GM23248 (cell line): ENCODE measurements around the gene PIGQ. TPM values are rescaled to one million over a fixed set of nuclear protein-coding genes. Genes with fewer than 3 reads are reported as not detected.
A peak's percentile ranks its signal among the peaks of the same experiment; 100 is the strongest.

ENCODE experiments used
- DNase-seq: peaks from one replicate; pipeline ENCODE4 v3.0.0-alpha.2; 2015
- H2AFZ ChIP-seq: fragments of 200-600 bp; sonication (generic); 2 replicates; pipeline ENCODE4 v1.6.1; 2016; ENCODE audit warnings: antibody characterized with exemption
- H3F3A ChIP-seq: fragments of 200-600 bp; sonication (generic); 2 replicates; pipeline ENCODE4 v1.6.1; 2016; ENCODE audit warnings: mild to moderate bottlenecking, antibody characterized with exemption, mixed run types; ENCODE audit not compliant: insufficient read depth
- H3K27ac ChIP-seq: fragments of 200-600 bp; sonication (generic); 2 replicates; pipeline ENCODE4 v1.5.1; 2016; ENCODE audit warnings: mild to moderate bottlenecking
- H3K27me3 ChIP-seq: fragments of 200-600 bp; sonication (generic); replicated peaks from 2 replicates; pipeline ENCODE4 v1.6.1; 2016; ENCODE audit warnings: mild to moderate bottlenecking; ENCODE audit not compliant: insufficient read depth
- H3K36me3 ChIP-seq: fragments of 200-600 bp; sonication (generic); 2 replicates; pipeline ENCODE4 v1.6.1; 2016; ENCODE audit warnings: low read depth, mild to moderate bottlenecking
- H3K4me1 ChIP-seq: fragments of 200-600 bp; sonication (generic); 2 replicates; pipeline ENCODE4 v1.6.1; 2016; ENCODE audit warnings: mild to moderate bottlenecking; ENCODE audit not compliant: insufficient read depth
- H3K4me2 ChIP-seq: fragments of 200-600 bp; sonication (generic); one replicate; pipeline ENCODE4 v1.6.1; 2016; ENCODE audit warnings: mild to moderate bottlenecking; ENCODE audit not compliant: unreplicated experiment
- H3K4me3 ChIP-seq: fragments of 200-600 bp; sonication (generic); 2 replicates; pipeline ENCODE4 v1.5.1; 2016; ENCODE audit warnings: mild to moderate bottlenecking
- H3K79me2 ChIP-seq: fragments of 200-600 bp; sonication (generic); 2 replicates; pipeline ENCODE4 v1.6.1; 2016; ENCODE audit warnings: mild to moderate bottlenecking; ENCODE audit not compliant: insufficient read depth
- H3K9ac ChIP-seq: fragments of 200-600 bp; sonication (generic); 2 replicates; pipeline ENCODE4 v1.6.1; 2016; ENCODE audit warnings: mild to moderate bottlenecking
- H3K9me2 ChIP-seq: fragments of 200-600 bp; sonication (generic); 2 replicates; pipeline ENCODE4 v1.6.1; 2016; ENCODE audit warnings: mixed run types, mild to moderate bottlenecking, moderate library complexity; ENCODE audit not compliant: insufficient read depth
- H3K9me3 ChIP-seq: fragments of 200-600 bp; sonication (generic); one replicate; pipeline ENCODE4 v1.6.1; 2017; ENCODE audit warnings: low read depth
- H4K20me1 ChIP-seq: fragments of 200-600 bp; sonication (generic); 2 replicates; pipeline ENCODE4 v1.6.0; 2016; ENCODE audit not compliant: insufficient read depth
- EZH2 ChIP-seq: fragments of 200-600 bp; sonication (generic); IDR thresholded peaks from 2 replicates; pipeline ENCODE4 v1.6.1; 2018; ENCODE audit warnings: antibody characterized with exemption, mild to moderate bottlenecking; ENCODE audit not compliant: insufficient read depth, poor library complexity, severe bottlenecking
- EZH2phosphoT487 ChIP-seq: fragments of 200-600 bp; sonication (generic); IDR thresholded peaks from 2 replicates; pipeline ENCODE4 v1.6.1; 2018; ENCODE audit warnings: antibody characterized with exemption, moderate library complexity, mild to moderate bottlenecking, low read depth; ENCODE audit not compliant: insufficient read depth
- WGBS, 2 experiments: methylation state at CpG; one replicate each; pipeline ENCODE4 v1.1.6; 2015 to 2017; ENCODE audit warnings: low lambda C conversion rate in 2 of 2, low coverage in 1 of 2; ENCODE audit errors: missing lambda C conversion rate in 2 of 2; 5-methylcytosine and 5-hydroxymethylcytosine counted together
- in situ Hi-C: fragments of 300-500 bp; cut with MboI; formaldehyde crosslinking; loops from 2 replicates; pipeline ENCODE4 v1.15.0; 2020
- polyA plus RNA-seq: library from polyadenylated mRNA; unstranded; fragments of >200 nt; fragmentation: Nextera tagmentation; extraction: Ambion mirVana; gene quantifications from 2 replicates; pipeline ENCODE4 v1.2.1, GENCODE V29; 2016
- total RNA-seq: library from RNA; depleted of rRNA; stranded (reverse); fragments of >200 nt; shearing (Covaris generic); gene quantifications from 2 replicates; pipeline ENCODE4 v1.2.3, GENCODE V29; 2014

The PIGQ gene
- total and polyA plus RNA-seq, 2 experiments from 2014 or later: 31.6 to 35.0 TPM

DNA sequence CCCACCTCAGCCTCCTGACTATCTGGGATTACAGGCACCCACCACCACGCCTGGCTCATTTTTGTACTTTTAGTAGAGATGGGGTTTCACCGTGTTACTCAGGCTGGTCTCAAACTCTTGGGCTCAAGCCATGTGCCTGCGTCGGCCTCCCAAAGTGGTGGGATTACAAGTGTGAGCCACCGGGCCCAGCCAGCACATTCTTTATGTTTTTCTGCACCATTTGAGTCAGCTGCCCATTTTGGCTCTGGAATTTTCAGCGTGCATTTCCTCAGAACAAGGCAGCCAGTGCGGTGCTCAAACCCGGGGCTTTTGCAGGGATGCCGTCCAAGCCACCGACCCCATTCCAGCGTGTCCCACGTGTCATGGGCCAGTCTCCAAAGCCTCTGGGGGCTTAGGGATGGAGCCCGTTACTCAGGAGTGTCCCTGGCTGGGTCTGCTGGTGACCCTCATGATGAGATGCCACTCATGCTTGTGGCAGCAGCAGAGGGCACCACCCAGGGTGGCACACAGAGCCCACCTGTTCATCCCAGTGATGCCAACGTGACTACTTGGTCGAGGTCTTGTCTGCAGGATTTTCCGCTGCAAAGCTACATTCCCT is 16.4 kb downstream of the PIGQ start:
- H3K36me3 ChIP-seq: no peaks in the 10 kb centered on the region
- H3K4me1 ChIP-seq: 0 out of 2 replicates have a peak, but pooled peaks cover 5% of the 10 kb centered on the region
- peaks cover 24% of the 10 kb centered on the region for H3K79me2 ChIP-seq
- WGBS, 2 experiments: 21% methylated on average over 14 to 16 of the region's 16 CpGs
- no peaks in the 10 kb centered on the region for H4K20me1 ChIP-seq
- in situ Hi-C loops: no loop called here
- no peaks in the 10 kb centered on the region for H3K9me2 ChIP-seq
- H3K27me3 ChIP-seq: no peaks in the 10 kb centered on the region
- no peak overlapping the region for H3K27ac ChIP-seq
- H3K9ac ChIP-seq: no peak overlapping the region
- peak; percentile 67 for DNase-seq
- H3F3A ChIP-seq: no peaks in the 10 kb centered on the region; the same call in 1 of the 2 replicates
- no peak overlapping the region for H3K4me3 ChIP-seq
- no peak overlapping the region for H3K4me2 ChIP-seq
- TF ChIP-seq EZH2phosphoT487: no peak
- TF ChIP-seq EZH2: no peak
- H2AFZ ChIP-seq: no peak overlapping the region
- H3K9me3 ChIP-seq: no peaks in the 10 kb centered on the region

GRCh38 chr16:586645-587590 is 17.1 kb downstream of the PIGQ start:
- Histone ChIP-seq H3K9ac (peak overlapping the region; percentile 84; the same call in 1 of the 2 replicates), H3K27me3 (no peaks in the 10 kb centered on the region), H3F3A (no peaks in the 10 kb centered on the region; the same call in 1 of the 2 replicates), H3K36me3 (no peaks in the 10 kb centered on the region), H3K79me2 (peaks cover 32% of the 10 kb centered on the region), H3K4me2 (no peak overlapping the region), H3K27ac (no peak overlapping the region), H3K9me2 (no peaks in the 10 kb centered on the region), H2AFZ (no peak overlapping the region), H3K4me3 (no peak overlapping the region), H3K9me3 (no peaks in the 10 kb centered on the region), H4K20me1 (no peaks in the 10 kb centered on the region), H3K4me1 (0 out of 2 replicates have a peak, but pooled peaks cover 5% of the 10 kb centered on the region)
- WGBS, 2 experiments: 77 to 82% methylated on average over 11 to 14 of the region's 14 CpGs
- peak; percentile 27 for DNase-seq
- TF ChIP-seq EZH2phosphoT487 (no peak), EZH2 (no peak)
- in situ Hi-C loops: no loop called here

DNA sequence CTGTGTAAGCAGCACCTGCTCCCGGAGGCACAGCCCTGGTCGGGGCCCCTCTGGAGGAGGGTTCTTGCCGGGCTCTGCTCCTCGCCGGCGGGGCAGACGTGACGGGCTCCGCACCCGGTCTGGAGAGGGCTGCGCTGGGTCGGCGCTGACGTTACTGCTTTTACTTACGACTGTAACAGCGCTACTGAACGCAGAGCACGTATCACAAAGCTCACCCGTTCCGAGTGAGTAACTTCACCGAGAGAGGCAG is 18.8 kb downstream of the PIGQ start:
- Histone ChIP-seq H3K79me2 (peaks cover 47% of the 10 kb centered on the region), H3K27ac (peak overlapping the region; percentile 90), H3F3A (no peaks in the 10 kb centered on the region; the same call in 1 of the 2 replicates), H3K4me3 (peak overlapping the region; percentile 78), H3K9me3 (no peaks in the 10 kb centered on the region), H3K9me2 (no peaks in the 10 kb centered on the region), H3K4me1 (0 out of 2 replicates have a peak, but pooled peaks cover 5% of the 10 kb centered on the region), H2AFZ (peak overlapping the region; percentile 31), H3K27me3 (no peaks in the 10 kb centered on the region), H3K36me3 (no peaks in the 10 kb centered on the region), H4K20me1 (no peaks in the 10 kb centered on the region), H3K9ac (peak overlapping the region; percentile 84), H3K4me2 (peak overlapping the region; percentile 72)
- in situ Hi-C loops: no loop called here
- DNase-seq: peak; percentile 92
- TF ChIP-seq EZH2phosphoT487 (no peak), EZH2 (no peak)
- 0 to 2% methylated on average over 18 to 21 of the region's 21 CpGs for WGBS, 2 experiments

GRCh38 chr16:588889-589657 is 19.3 kb downstream of the PIGQ start:
- Histone ChIP-seq H3K9me3 (no peaks in the 10 kb centered on the region), H4K20me1 (no peaks in the 10 kb centered on the region), H3K4me3 (peak overlapping the region; percentile 78), H2AFZ (peak overlapping the region; percentile 71), H3K27me3 (no peaks in the 10 kb centered on the region), H3K27ac (peak overlapping the region; percentile 90), H3K9ac (peak overlapping the region; percentile 84), H3K79me2 (peaks cover 52% of the 10 kb centered on the region), H3K4me2 (peak overlapping the region; percentile 72), H3F3A (no peaks in the 10 kb centered on the region; the same call in 1 of the 2 replicates), H3K36me3 (no peaks in the 10 kb centered on the region), H3K4me1 (0 out of 2 replicates have a peak, but pooled peaks cover 5% of the 10 kb centered on the region), H3K9me2 (no peaks in the 10 kb centered on the region)
- WGBS, 2 experiments: 1% methylated on average over 70 to 78 of the region's 107 CpGs
- in situ Hi-C loops: no loop called here
- peak; percentile 96 for DNase-seq
- TF ChIP-seq EZH2phosphoT487 (no peak), EZH2 (no peak)
